ENCODE measurements around the gene LRRC52. TPM values are rescaled to one million over a fixed set of nuclear protein-coding genes. Genes with fewer than 3 reads are reported as not detected.
A peak's percentile ranks its signal among the peaks of the same experiment; 100 is the strongest.

The LRRC52 gene
- total and polyA plus RNA-seq, 9 of the 15 experiments (the other 6 are each of a cell fraction or from before 2014, with no cell fraction given), result not detected

DNA sequence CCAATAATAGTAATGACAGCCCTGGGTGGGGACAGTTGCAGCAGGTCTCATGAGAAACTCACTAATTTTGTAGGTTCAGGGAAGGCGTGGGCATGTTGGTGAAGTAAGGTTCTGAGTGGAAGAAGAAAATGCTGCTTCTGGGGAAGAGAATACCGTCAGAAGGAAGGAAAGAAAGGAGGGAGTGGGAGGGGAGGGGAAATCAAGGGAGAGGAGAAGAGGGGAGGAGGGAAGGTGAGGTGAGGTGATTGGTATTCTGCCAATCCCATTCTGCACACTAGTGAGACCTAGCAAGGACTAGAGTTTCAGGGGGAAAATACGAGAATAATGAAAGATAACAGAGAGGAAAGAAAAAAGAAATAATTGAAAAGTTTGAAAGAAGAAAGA is 54.9 kb downstream of the LRRC52 start (continued):
- TF ChIP-seq HLTF (IDR thresholded peaks at IDR 0.05) (0 out of 2 replicates have a peak, but pooled peaks have one; percentile 52), KAT7 (CRISPR knock-in tag; IDR thresholded peaks at IDR 0.05; ENCODE audit: borderline replicate concordance) (0 out of 2 replicates have a peak, but pooled peaks have one; percentile 13), ZEB2 (IDR thresholded peaks at IDR 0.05) (peak; percentile 41; the same call in 1 of the 2 replicates), ZNF512 (tag; IDR thresholded peaks at IDR 0.05) (peak; percentile 83), OTX1 (CRISPR knock-in tag; IDR thresholded peaks at IDR 0.05) (0 out of 2 replicates have a peak, but pooled peaks have one; percentile 40), NFIC (IDR thresholded peaks at IDR 0.05) (peak; percentile 80), ELF4 (CRISPR knock-in tag; IDR thresholded peaks at IDR 0.05) (peak; percentile 54; the same call in 1 of the 2 replicates), SMARCC2 (IDR thresholded peaks at IDR 0.05; ENCODE audit: low read depth) (0 out of 2 replicates have a peak, but pooled peaks have one; percentile 31), CREM (IDR thresholded peaks at IDR 0.05; ENCODE audit: low read depth) (no peak), NFRKB (IDR thresholded peaks at IDR 0.05; ENCODE audit: low read depth) (0 out of 2 replicates have a peak, but pooled peaks have one; percentile 39)
- TF ChIP-seq, protein P1, sequence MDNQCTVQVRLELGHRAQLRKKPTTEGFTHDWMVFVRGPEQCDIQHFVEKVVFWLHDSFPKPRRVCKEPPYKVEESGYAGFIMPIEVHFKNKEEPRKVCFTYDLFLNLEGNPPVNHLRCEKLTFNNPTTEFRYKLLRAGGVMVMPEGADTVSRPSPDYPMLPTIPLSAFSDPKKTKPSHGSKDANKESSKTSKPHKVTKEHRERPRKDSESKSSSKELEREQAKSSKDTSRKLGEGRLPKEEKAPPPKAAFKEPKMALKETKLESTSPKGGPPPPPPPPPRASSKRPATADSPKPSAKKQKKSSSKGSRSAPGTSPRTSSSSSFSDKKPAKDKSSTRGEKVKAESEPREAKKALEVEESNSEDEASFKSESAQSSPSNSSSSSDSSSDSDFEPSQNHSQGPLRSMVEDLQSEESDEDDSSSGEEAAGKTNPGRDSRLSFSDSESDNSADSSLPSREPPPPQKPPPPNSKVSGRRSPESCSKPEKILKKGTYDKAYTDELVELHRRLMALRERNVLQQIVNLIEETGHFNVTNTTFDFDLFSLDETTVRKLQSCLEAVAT (IDR thresholded peaks at IDR 0.05), result 0 out of 4 replicates have a peak, but pooled peaks of 1 of the 2 experiments have one; percentile 20
- TF ChIP-seq, protein P2, sequence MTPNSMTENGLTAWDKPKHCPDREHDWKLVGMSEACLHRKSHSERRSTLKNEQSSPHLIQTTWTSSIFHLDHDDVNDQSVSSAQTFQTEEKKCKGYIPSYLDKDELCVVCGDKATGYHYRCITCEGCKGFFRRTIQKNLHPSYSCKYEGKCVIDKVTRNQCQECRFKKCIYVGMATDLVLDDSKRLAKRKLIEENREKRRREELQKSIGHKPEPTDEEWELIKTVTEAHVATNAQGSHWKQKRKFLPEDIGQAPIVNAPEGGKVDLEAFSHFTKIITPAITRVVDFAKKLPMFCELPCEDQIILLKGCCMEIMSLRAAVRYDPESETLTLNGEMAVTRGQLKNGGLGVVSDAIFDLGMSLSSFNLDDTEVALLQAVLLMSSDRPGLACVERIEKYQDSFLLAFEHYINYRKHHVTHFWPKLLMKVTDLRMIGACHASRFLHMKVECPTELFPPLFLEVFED (CRISPR knock-in tag; conservative IDR thresholded peaks at IDR 0.05), result peak; percentile 62; the same call in 1 of the 2 replicates
- TF ChIP-seq, protein P3, sequence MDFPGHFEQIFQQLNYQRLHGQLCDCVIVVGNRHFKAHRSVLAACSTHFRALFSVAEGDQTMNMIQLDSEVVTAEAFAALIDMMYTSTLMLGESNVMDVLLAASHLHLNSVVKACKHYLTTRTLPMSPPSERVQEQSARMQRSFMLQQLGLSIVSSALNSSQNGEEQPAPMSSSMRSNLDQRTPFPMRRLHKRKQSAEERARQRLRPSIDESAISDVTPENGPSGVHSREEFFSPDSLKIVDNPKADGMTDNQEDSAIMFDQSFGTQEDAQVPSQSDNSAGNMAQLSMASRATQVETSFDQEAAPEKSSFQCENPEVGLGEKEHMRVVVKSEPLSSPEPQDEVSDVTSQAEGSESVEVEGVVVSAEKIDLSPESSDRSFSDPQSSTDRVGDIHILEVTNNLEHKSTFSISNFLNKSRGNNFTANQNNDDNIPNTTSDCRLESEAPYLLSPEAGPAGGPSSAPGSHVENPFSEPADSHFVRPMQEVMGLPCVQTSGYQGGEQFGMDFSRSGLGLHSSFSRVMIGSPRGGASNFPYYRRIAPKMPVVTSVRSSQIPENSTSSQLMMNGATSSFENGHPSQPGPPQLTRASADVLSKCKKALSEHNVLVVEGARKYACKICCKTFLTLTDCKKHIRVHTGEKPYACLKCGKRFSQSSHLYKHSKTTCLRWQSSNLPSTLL (IDR thresholded peaks at IDR 0.05), result 0 out of 2 replicates have a peak, but pooled peaks have one; percentile 10
